Measurements from ENCODE around the gene PTPN4. TPM values are rescaled to one million over a fixed set of nuclear protein-coding genes. Genes with fewer than 3 reads are reported as not detected.

Gene PTPN4
- total RNA-seq, 1 experiment from 2014 or later: 44.5 TPM

DNA sequence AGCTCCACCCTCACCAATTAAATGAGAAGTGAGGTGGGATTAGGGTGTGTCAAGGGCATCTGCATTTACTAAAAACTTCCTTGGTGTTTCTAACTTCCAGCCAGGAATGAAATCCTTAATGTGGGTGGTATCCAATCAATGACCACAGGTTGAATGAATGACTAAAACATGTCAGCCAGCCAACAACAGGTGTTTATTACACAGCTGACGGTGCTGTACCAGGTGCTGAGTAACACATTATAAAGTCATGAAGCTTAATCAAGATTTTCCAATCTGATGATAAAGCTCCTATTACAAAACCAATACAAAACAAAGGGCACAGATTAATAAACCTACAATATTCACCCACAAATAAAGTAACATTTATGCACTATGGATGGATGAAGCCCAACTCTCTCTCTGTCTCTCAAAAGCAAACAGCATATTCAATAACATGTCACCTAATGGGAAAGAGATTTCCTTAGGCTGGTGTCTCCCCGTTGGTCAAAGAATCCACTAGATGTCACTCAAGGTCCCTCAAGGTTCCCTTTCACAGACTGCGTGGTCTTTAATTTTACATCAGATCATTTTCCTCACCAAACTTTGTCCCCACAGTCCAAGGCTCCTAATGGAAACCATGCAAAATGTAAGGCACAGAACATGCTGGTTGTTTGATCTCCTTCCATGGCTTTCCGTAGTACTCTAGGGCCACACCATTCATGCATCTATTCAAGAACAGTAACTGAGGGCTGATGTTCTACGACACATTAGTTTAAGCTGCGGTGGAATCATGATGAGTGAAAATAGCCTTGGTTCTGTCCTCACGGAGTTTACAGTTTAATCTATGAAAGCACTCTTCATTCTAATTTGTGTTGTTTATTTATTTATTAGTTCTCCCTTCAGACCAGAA, 6.4 kb upstream of the PTPN4 start:
- peak overlapping the region; percentile 18; the same call in 1 of the 2 replicates for H2AFZ ChIP-seq (ENCODE audit: low read length)
- DNase-seq (peak; percentile 68), ATAC-seq (peak; percentile 58)
- peaks cover 45% of the 10 kb centered on the region for H3K4me1 ChIP-seq (ENCODE audit: insufficient read depth, low read length)
- H4K20me1 ChIP-seq (ENCODE audit: low read length): no peaks in the 10 kb centered on the region
- TF ChIP-seq EZH2 (IDR thresholded peaks at IDR 0.05; ENCODE audit: low read length, unreplicated experiment) (no peak), EZH2phosphoT487 (IDR thresholded peaks at IDR 0.05; ENCODE audit: borderline replicate concordance, low read length) (no peak)
- TF ChIP-seq, protein P1, sequence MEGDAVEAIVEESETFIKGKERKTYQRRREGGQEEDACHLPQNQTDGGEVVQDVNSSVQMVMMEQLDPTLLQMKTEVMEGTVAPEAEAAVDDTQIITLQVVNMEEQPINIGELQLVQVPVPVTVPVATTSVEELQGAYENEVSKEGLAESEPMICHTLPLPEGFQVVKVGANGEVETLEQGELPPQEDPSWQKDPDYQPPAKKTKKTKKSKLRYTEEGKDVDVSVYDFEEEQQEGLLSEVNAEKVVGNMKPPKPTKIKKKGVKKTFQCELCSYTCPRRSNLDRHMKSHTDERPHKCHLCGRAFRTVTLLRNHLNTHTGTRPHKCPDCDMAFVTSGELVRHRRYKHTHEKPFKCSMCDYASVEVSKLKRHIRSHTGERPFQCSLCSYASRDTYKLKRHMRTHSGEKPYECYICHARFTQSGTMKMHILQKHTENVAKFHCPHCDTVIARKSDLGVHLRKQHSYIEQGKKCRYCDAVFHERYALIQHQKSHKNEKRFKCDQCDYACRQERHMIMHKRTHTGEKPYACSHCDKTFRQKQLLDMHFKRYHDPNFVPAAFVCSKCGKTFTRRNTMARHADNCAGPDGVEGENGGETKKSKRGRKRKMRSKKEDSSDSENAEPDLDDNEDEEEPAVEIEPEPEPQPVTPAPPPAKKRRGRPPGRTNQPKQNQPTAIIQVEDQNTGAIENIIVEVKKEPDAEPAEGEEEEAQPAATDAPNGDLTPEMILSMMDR (conservative IDR thresholded peaks at IDR 0.05; ENCODE audit: low read depth, low read length): peak; percentile 79
- no peak overlapping the region for H3K27ac ChIP-seq (ENCODE audit: low read length)
- H3K4me3 ChIP-seq (ENCODE audit: low read length): no peak overlapping the region
- intact Hi-C loops (cut with micrococcal nuclease): loop anchor here (1.0 to 5.0 kb wide), 4 partner anchors 50 to 422 kb away; no protein-coding TSS in a partner anchor
- no peak overlapping the region for H3K4me2 ChIP-seq (ENCODE audit: low read length)
- H3K36me3 ChIP-seq (ENCODE audit: low read depth, low read length): no peaks in the 10 kb centered on the region
- ChIA-PET POLR2A (ENCODE audit: unreplicated experiment) (no interaction called here), CTCF (interaction anchor here (0.5 to 1.7 kb wide), 4 partner anchors 12 to 356 kb away, joined by 3 to 9 read pairs (median 3); no protein-coding TSS in a partner anchor)
- BruUV-seq (replicated peaks): no TSS peak
- no peaks in the 10 kb centered on the region for H3K9me3 ChIP-seq (ENCODE audit: low read length)
- no peaks in the 10 kb centered on the region for H3K27me3 ChIP-seq (ENCODE audit: low read length)
- H3K9me2 ChIP-seq (replicated peaks; ENCODE audit: low read length): no peaks in the 10 kb centered on the region
- no peaks in the 10 kb centered on the region for H3K79me2 ChIP-seq (ENCODE audit: low read length)
- H3F3A ChIP-seq (ENCODE audit: low read length, unreplicated experiment): peaks cover 9% of the 10 kb centered on the region
- no peak overlapping the region for H3K9ac ChIP-seq (ENCODE audit: low read length)

DNA sequence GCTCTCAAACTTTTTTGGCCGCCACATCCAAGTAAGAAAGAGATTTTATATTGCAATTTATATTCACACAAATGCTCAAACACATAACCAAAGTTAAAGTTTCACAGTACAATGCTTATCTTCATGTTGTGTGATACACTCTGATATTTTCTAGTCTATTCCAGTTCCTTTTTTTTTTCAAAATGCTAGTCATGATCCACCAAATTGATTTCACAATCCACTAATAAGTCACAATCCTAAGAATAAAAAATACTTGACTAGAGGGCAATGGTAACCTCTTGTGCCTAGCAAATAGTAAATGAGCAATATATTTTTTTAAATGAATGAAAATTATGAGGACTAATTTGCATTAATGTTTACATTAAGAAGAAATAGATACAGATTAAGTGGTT, 5.8 kb upstream of the PTPN4 start:
- ChIA-PET CTCF (interaction anchor here (0.8 to 1.7 kb wide), 2 partner anchors 12 to 51 kb away, joined by 3 to 9 read pairs; no protein-coding TSS in a partner anchor), POLR2A (ENCODE audit: unreplicated experiment) (no interaction called here)
- TF ChIP-seq, protein P1 (conservative IDR thresholded peaks at IDR 0.05; ENCODE audit: low read depth, low read length): no peak
- TF ChIP-seq EZH2phosphoT487 (IDR thresholded peaks at IDR 0.05; ENCODE audit: borderline replicate concordance, low read length) (no peak), EZH2 (IDR thresholded peaks at IDR 0.05; ENCODE audit: low read length, unreplicated experiment) (no peak)
- Histone ChIP-seq H3K36me3 (ENCODE audit: low read depth, low read length) (no peaks in the 10 kb centered on the region), H3K27me3 (ENCODE audit: low read length) (no peaks in the 10 kb centered on the region), H3K4me2 (ENCODE audit: low read length) (no peak overlapping the region), H3K4me1 (ENCODE audit: insufficient read depth, low read length) (peaks cover 40% of the 10 kb centered on the region), H4K20me1 (ENCODE audit: low read length) (no peaks in the 10 kb centered on the region), H3F3A (ENCODE audit: low read length, unreplicated experiment) (peaks cover 8% of the 10 kb centered on the region), H3K9me2 (replicated peaks; ENCODE audit: low read length) (no peaks in the 10 kb centered on the region), H3K9me3 (ENCODE audit: low read length) (no peaks in the 10 kb centered on the region), H3K9ac (ENCODE audit: low read length) (no peak overlapping the region), H3K27ac (ENCODE audit: low read length) (no peak overlapping the region), H3K79me2 (ENCODE audit: low read length) (no peaks in the 10 kb centered on the region), H3K4me3 (ENCODE audit: low read length) (no peak overlapping the region), H2AFZ (ENCODE audit: low read length) (no peak overlapping the region; the same call in 1 of the 2 replicates)
- intact Hi-C loops (cut with micrococcal nuclease): loop anchor here (1.0 to 5.0 kb wide), 4 partner anchors 51 to 421 kb away; no protein-coding TSS in a partner anchor
- BruUV-seq (replicated peaks): no TSS peak
- ATAC-seq: no peak
- DNase-seq: no peak
